K562 (cell line): ENCODE data around the gene JUN. TPM values are rescaled to one million over a fixed set of nuclear protein-coding genes. Genes with fewer than 3 reads are reported as not detected.

ENCODE experiments used
- BRCA1 ChIP-seq, 2 experiments: fragments of 450-650 bp in 1 of 2; sonication (generic) in 1 of 2; formaldehyde crosslinking in 1 of 2; IDR thresholded peaks; 2 replicates each; pipeline versions ENCODE4 v1.5.0 to v1.6.1; 2017 to 2020; ENCODE audit warnings: mild to moderate bottlenecking in 1 of 2, missing genetic modification reagents in 1 of 2
- CBFA2T3 ChIP-seq: fragments of 450-650 bp; IDR thresholded peaks from 2 replicates; pipeline ENCODE4 v1.6.1; 2017
- ETS1 ChIP-seq: conservative IDR thresholded peaks from 2 replicates; pipeline ENCODE4 v1.6.1; 2011; ENCODE audit warnings: low read depth, mild to moderate bottlenecking, low read length; ENCODE audit not compliant: control insufficient read depth
- ETS2 ChIP-seq: IDR thresholded peaks from 2 replicates; pipeline ENCODE4 v1.6.1; 2016; ENCODE audit warnings: borderline replicate concordance, missing genetic modification characterization, mild to moderate bottlenecking, moderate library complexity, missing compliant biosample characterization; ENCODE audit not compliant: poor library complexity, severe bottlenecking
- FOXP1 ChIP-seq: sonication (generic); formaldehyde crosslinking; IDR thresholded peaks from 2 replicates; pipeline ENCODE4 v1.8.0; 2022; ENCODE audit warnings: mild to moderate bottlenecking, missing genetic modification reagents
- HES1 ChIP-seq: fragments of 450-650 bp; IDR thresholded peaks from 2 replicates; pipeline ENCODE4 v1.6.1; 2016; ENCODE audit warnings: low read depth, mild to moderate bottlenecking, moderate library complexity
- JUNB ChIP-seq: fragments of 450-650 bp; formaldehyde crosslinking; conservative IDR thresholded peaks from 2 replicates; pipeline ENCODE4 v1.4.0; 2020; ENCODE audit warnings: mild to moderate bottlenecking
- KLF13 ChIP-seq: fragments of 450-650 bp; IDR thresholded peaks from 2 replicates; pipeline ENCODE4 v1.6.1; 2016; ENCODE audit warnings: missing genetic modification characterization, low read depth, mild to moderate bottlenecking, missing compliant biosample characterization, moderate library complexity, borderline replicate concordance
- MXI1 ChIP-seq: IDR thresholded peaks from 2 replicates; pipeline ENCODE4 v1.6.1; 2011; ENCODE audit warnings: low read depth, mild to moderate bottlenecking, improper control_type of control experiment, low read length
- MYC ChIP-seq, 2 experiments: fragments of 250-450 bp in 1 of 2; sonication (Bioruptor Pico) in 1 of 2; IDR thresholded peaks; 2 replicates each; pipeline versions ENCODE4 v1.5.1 to v1.6.1; 2012 to 2021; ENCODE audit warnings: low read depth in 2 of 2, borderline replicate concordance in 1 of 2, improper control_type of control experiment in 1 of 2, low read length in 1 of 2, mild to moderate bottlenecking in 1 of 2, moderate library complexity in 1 of 2
- NR3C1 ChIP-seq: sonication (generic); formaldehyde crosslinking; IDR thresholded peaks from 2 replicates; pipeline ENCODE4 v1.8.1; 2022; ENCODE audit warnings: missing genetic modification reagents
- RAD21 ChIP-seq, 2 experiments: fragments of 250-450 bp in 1 of 2; fragments of 450-650 bp in 1 of 2; sonication (Bioruptor Pico) in 1 of 2; formaldehyde crosslinking in 1 of 2; IDR thresholded peaks in 1 of 2; conservative IDR thresholded peaks in 1 of 2; 2 replicates each; pipeline versions ENCODE4 v1.4.0 to v1.8.0; 2020 to 2022; ENCODE audit warnings: mild to moderate bottlenecking in 2 of 2, moderate library complexity in 1 of 2
- SETDB1 ChIP-seq: IDR thresholded peaks from one replicate; pipeline ENCODE4 v1.6.1; 2012; ENCODE audit warnings: low read length, control low read depth, inconsistent platforms
- YY1 ChIP-seq, 3 experiments: IDR thresholded peaks; 2 replicates each; pipeline ENCODE4 v1.6.1; 2011; ENCODE audit warnings: low read length in 2 of 3, mild to moderate bottlenecking in 2 of 3, moderate library complexity in 2 of 3, borderline replicate concordance in 1 of 3, control low read depth in 1 of 3, low read depth in 1 of 3; ENCODE audit not compliant: insufficient read depth in 3 of 3, insufficient replicate concordance in 2 of 3, control insufficient read depth in 1 of 3, insufficient read length in 1 of 3; ENCODE audit errors: extremely low read depth in 1 of 3
- ZNF436 ChIP-seq: fragments of 250-450, 450-650 bp; sonication (Bioruptor Pico); formaldehyde crosslinking; IDR thresholded peaks from 2 replicates; pipeline ENCODE4 v1.7.0; 2020; ENCODE audit warnings: mild to moderate bottlenecking
- ZSCAN29 ChIP-seq: fragments of 450-650 bp; IDR thresholded peaks from 2 replicates; pipeline ENCODE4 v1.6.1; 2017
- polyA plus RNA-seq, 8 experiments: library from polyadenylated mRNA; depleted of rRNA in 4 of 8; stranded (reverse) in 5 of 8; unstranded in 3 of 8; fragments of >200 nt; fragmentation: Nextera tagmentation in 2 of 8; fragmentation: Illumina TruSeq in 1 of 8; extraction: Ambion mirVana in 2 of 8; extraction: Trizol in 1 of 8; gene quantifications; 2 replicates each; pipeline versions ENCODE4 v1.2.1 to v1.2.3, GENCODE V29; 2011 to 2014; ENCODE audit warnings: inconsistent platforms in 1 of 8, missing spikeins in 1 of 8
- total RNA-seq, 7 experiments: library from RNA; depleted of rRNA in 6 of 7; stranded (reverse); fragments of >200 nt in 6 of 7; fragmentation: Illumina TruSeq in 2 of 7; extraction: Trizol in 2 of 7; gene quantifications; 2 replicates each; pipeline versions ENCODE4 v1.2.1 to v1.2.3, GENCODE V29; 2011 to 2021; ENCODE audit warnings: low replicate concordance in 1 of 7
- TF ChIP-seq, protein P1 (sequence below): sonication (generic); formaldehyde crosslinking; IDR thresholded peaks from 2 replicates; pipeline ENCODE4 v1.8.1; 2023; ENCODE audit warnings: mild to moderate bottlenecking, missing genetic modification reagents, moderate library complexity
- TF ChIP-seq, protein P2 (sequence below): sonication (generic); formaldehyde crosslinking; IDR thresholded peaks from 2 replicates; pipeline ENCODE4 v1.8.1; 2023; ENCODE audit warnings: missing genetic modification reagents, mild to moderate bottlenecking, borderline replicate concordance

The JUN gene
- total and polyA plus RNA-seq, 9 of the 15 experiments (the other 6 are each of a cell fraction or from before 2014, with no cell fraction given), result 0.32 to 23.4 (median 4.0) TPM

- TF ChIP-seq, protein P1, sequence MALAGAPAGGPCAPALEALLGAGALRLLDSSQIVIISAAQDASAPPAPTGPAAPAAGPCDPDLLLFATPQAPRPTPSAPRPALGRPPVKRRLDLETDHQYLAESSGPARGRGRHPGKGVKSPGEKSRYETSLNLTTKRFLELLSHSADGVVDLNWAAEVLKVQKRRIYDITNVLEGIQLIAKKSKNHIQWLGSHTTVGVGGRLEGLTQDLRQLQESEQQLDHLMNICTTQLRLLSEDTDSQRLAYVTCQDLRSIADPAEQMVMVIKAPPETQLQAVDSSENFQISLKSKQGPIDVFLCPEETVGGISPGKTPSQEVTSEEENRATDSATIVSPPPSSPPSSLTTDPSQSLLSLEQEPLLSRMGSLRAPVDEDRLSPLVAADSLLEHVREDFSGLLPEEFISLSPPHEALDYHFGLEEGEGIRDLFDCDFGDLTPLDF (CRISPR knock-in tag), result no peak
- no peak for TF ChIP-seq ETS2 (tag)
- no peak for TF ChIP-seq ZSCAN29
- no peak for TF ChIP-seq NR3C1 (CRISPR knock-in tag)
- peak; percentile 75 for TF ChIP-seq MYC (IDR thresholded peaks at IDR 0.05; ENCODE audit: low read depth, low read length)
- no peak for TF ChIP-seq MYC (CRISPR knock-in tag; IDR thresholded peaks at IDR 0.05; ENCODE audit: borderline replicate concordance, low read depth)
- peak; percentile 57 for TF ChIP-seq CBFA2T3
- TF ChIP-seq ETS1, result no peak
- TF ChIP-seq RAD21 (CRISPR knock-in tag; conservative IDR thresholded peaks at IDR 0.05 in 1 of 2, IDR thresholded peaks at IDR 0.05 in 1 of 2), result peak in 1 of 2 experiments; percentile 11; a peak in 1 of 4 replicates
- TF ChIP-seq FOXP1 (CRISPR knock-in tag), result no peak
- no peak for TF ChIP-seq ZNF436 (CRISPR knock-in tag)
- TF ChIP-seq, protein P2, sequence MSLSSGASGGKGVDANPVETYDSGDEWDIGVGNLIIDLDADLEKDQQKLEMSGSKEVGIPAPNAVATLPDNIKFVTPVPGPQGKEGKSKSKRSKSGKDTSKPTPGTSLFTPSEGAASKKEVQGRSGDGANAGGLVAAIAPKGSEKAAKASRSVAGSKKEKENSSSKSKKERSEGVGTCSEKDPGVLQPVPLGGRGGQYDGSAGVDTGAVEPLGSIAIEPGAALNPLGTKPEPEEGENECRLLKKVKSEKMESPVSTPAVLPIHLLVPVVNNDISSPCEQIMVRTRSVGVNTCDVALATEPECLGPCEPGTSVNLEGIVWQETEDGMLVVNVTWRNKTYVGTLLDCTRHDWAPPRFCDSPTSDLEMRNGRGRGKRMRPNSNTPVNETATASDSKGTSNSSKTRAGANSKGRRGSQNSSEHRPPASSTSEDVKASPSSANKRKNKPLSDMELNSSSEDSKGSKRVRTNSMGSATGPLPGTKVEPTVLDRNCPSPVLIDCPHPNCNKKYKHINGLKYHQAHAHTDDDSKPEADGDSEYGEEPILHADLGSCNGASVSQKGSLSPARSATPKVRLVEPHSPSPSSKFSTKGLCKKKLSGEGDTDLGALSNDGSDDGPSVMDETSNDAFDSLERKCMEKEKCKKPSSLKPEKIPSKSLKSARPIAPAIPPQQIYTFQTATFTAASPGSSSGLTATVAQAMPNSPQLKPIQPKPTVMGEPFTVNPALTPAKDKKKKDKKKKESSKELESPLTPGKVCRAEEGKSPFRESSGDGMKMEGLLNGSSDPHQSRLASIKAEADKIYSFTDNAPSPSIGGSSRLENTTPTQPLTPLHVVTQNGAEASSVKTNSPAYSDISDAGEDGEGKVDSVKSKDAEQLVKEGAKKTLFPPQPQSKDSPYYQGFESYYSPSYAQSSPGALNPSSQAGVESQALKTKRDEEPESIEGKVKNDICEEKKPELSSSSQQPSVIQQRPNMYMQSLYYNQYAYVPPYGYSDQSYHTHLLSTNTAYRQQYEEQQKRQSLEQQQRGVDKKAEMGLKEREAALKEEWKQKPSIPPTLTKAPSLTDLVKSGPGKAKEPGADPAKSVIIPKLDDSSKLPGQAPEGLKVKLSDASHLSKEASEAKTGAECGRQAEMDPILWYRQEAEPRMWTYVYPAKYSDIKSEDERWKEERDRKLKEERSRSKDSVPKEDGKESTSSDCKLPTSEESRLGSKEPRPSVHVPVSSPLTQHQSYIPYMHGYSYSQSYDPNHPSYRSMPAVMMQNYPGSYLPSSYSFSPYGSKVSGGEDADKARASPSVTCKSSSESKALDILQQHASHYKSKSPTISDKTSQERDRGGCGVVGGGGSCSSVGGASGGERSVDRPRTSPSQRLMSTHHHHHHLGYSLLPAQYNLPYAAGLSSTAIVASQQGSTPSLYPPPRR (CRISPR knock-in tag), result no peak
- TF ChIP-seq HES1, result peak; percentile 95
- TF ChIP-seq BRCA1 (IDR thresholded peaks at IDR 0.05), result no peak
- TF ChIP-seq BRCA1 (CRISPR knock-in tag; IDR thresholded peaks at IDR 0.05), result no peak
- TF ChIP-seq MXI1, result no peak
- no peak for TF ChIP-seq JUNB
- TF ChIP-seq YY1 (IDR thresholded peaks at IDR 0.05; ENCODE audit: borderline replicate concordance in 1 of 3, control insufficient read depth in 1 of 3, extremely low read depth in 1 of 3, insufficient read depth in 3 of 3, insufficient read length in 1 of 3, insufficient replicate concordance in 2 of 3, low read depth in 1 of 3, low read length in 2 of 3), result peak in 2 of 3 experiments; percentile 7 to 15
- TF ChIP-seq KLF13 (tag), result no peak; the same call in 1 of the 2 replicates
- TF ChIP-seq SETDB1, result no peak
Measured at GRCh38 chr1:58815069-58815685, 31.3 kb upstream of the JUN start (continued).
